IMR-90 (cell line): Measurements from ENCODE around the gene AIRE. TPM values are rescaled to one million over a fixed set of nuclear protein-coding genes. Genes with fewer than 3 reads are reported as not detected.

Source experiments
- ATAC-seq: fragments of 200-7000 bp; cut with Tn5 transposase; 2 replicates; pipeline ENCODE4 v1.9.1; 2020; ENCODE audit warnings: low read depth, mild to moderate bottlenecking, moderate library complexity
- BruUV-seq: library from RNA; stranded (reverse); fragments of 400-500 nt; replicated peaks from 2 replicates; lab custom pipeline; 2021; lab: Mats Ljungman, UMichigan
- CTCF ChIA-PET: fragments of 300-600 bp; formaldehyde crosslinking; extraction: SDS; loops from one replicate; lab custom pipeline; 2021; ENCODE audit warnings: antibody characterized with exemption; lab: Yijun Ruan, JAX
- POLR2A ChIA-PET: fragments of 300-600 bp; sonication (Branson Sonifier 250); formaldehyde crosslinking; loops from one replicate; lab custom pipeline; 2022; ENCODE audit warnings: antibody characterized with exemption; ENCODE audit not compliant: unreplicated experiment; lab: Charles Lee
- DNase-seq: peaks from one replicate; pipeline ENCODE4 v3.0.0; 2013
- H2AFZ ChIP-seq: replicated peaks from 2 replicates; pipeline ENCODE3; 2013; ENCODE audit warnings: low read length, mild to moderate bottlenecking; ENCODE audit not compliant: poor library complexity
- H2AK5ac ChIP-seq: 2 replicates; pipeline ENCODE4 v1.6.1; 2013; ENCODE audit warnings: low read depth, low read length, inconsistent platforms
- H2AK9ac ChIP-seq: replicated peaks from 2 replicates; pipeline ENCODE3; 2013; ENCODE audit warnings: mild to moderate bottlenecking, low read depth, low read length, moderate library complexity; ENCODE audit not compliant: poor library complexity
- H2BK120ac ChIP-seq: 2 replicates; pipeline ENCODE4 v1.6.1; 2013; ENCODE audit warnings: low read depth, low read length, inconsistent platforms
- H2BK15ac ChIP-seq: 3 replicates; pipeline ENCODE4 v1.6.1; 2013; ENCODE audit warnings: low read depth, low read length, inconsistent platforms
- H2BK20ac ChIP-seq: 2 replicates; pipeline ENCODE4 v1.6.1; 2013; ENCODE audit warnings: low read depth, mild to moderate bottlenecking, inconsistent platforms, low read length, moderate library complexity
- H2BK5ac ChIP-seq: 2 replicates; pipeline ENCODE4 v1.6.1; 2013; ENCODE audit warnings: mild to moderate bottlenecking, low read depth, low read length, inconsistent platforms; ENCODE audit not compliant: poor library complexity, severe bottlenecking
- H3K14ac ChIP-seq: replicated peaks from 2 replicates; pipeline ENCODE4 v1.6.1; 2013; ENCODE audit warnings: low read depth, low read length, inconsistent platforms
- H3K18ac ChIP-seq: 2 replicates; pipeline ENCODE4 v1.6.1; 2013; ENCODE audit warnings: low read depth, low read length, control low read depth
- H3K23ac ChIP-seq: 2 replicates; pipeline ENCODE4 v1.6.1; 2013; ENCODE audit warnings: low read depth, low read length, inconsistent platforms
- H3K27ac ChIP-seq: 2 replicates; pipeline ENCODE4 v1.5.1; 2013; ENCODE audit warnings: mild to moderate bottlenecking, control low read depth, low read length; ENCODE audit not compliant: insufficient read depth
- H3K27me3 ChIP-seq: 2 replicates; pipeline ENCODE4 v1.6.1; 2013; ENCODE audit warnings: low read length; ENCODE audit not compliant: control insufficient read depth, insufficient read depth
- H3K36me3 ChIP-seq: 2 replicates; pipeline ENCODE4 v1.6.1; 2013; ENCODE audit warnings: low read length, mixed read lengths; ENCODE audit not compliant: control insufficient read depth, insufficient read depth
- H3K4ac ChIP-seq: 2 replicates; pipeline ENCODE4 v1.6.1; 2013; ENCODE audit warnings: low read depth, low read length, inconsistent platforms
- H3K4me1 ChIP-seq: 2 replicates; pipeline ENCODE4 v1.6.1; 2013; ENCODE audit warnings: low read length, mixed read lengths; ENCODE audit not compliant: control insufficient read depth, insufficient read depth
- H3K4me2 ChIP-seq: 2 replicates; pipeline ENCODE4 v1.6.1; 2013; ENCODE audit warnings: low read depth, mild to moderate bottlenecking, control low read depth, low read length, moderate library complexity
- H3K4me3 ChIP-seq: 2 replicates; pipeline ENCODE4 v1.5.1; 2013; ENCODE audit warnings: low read depth, mild to moderate bottlenecking, control low read depth, low read length, moderate library complexity; ENCODE audit not compliant: insufficient read depth
- H3K56ac ChIP-seq: 2 replicates; pipeline ENCODE4 v1.6.1; 2013; ENCODE audit warnings: low read length, inconsistent platforms; ENCODE audit not compliant: insufficient read depth; ENCODE audit errors: extremely low read depth
- H3K79me1 ChIP-seq, 2 experiments: 2 replicates each; pipeline ENCODE4 v1.6.1; 2013; ENCODE audit warnings: low read length in 2 of 2, inconsistent platforms in 1 of 2, low read depth in 1 of 2
- H3K9ac ChIP-seq: 2 replicates; pipeline ENCODE4 v1.6.1; 2013; ENCODE audit warnings: low read depth, low read length, control low read depth
- H3K9me1 ChIP-seq: 2 replicates; pipeline ENCODE4 v1.6.1; 2013; ENCODE audit warnings: low read length, inconsistent platforms; ENCODE audit not compliant: insufficient read depth
- H3K9me3 ChIP-seq: 2 replicates; pipeline ENCODE4 v1.6.1; 2013; ENCODE audit warnings: low read length; ENCODE audit not compliant: control insufficient read depth, insufficient read depth
- H4K20me1 ChIP-seq: 2 replicates; pipeline ENCODE4 v1.6.1; 2013; ENCODE audit warnings: low read length, inconsistent platforms; ENCODE audit not compliant: insufficient read depth
- H4K5ac ChIP-seq: 2 replicates; pipeline ENCODE4 v1.6.1; 2013; ENCODE audit warnings: mild to moderate bottlenecking, low read depth, low read length, control low read depth
- H4K8ac ChIP-seq, 2 experiments: 2 replicates each; pipeline ENCODE4 v1.6.1; 2013; ENCODE audit warnings: low read depth in 2 of 2, low read length in 2 of 2, control low read depth in 1 of 2, inconsistent platforms in 1 of 2
- H4K91ac ChIP-seq: 2 replicates; pipeline ENCODE4 v1.6.1; 2013; ENCODE audit warnings: low read depth, low read length, inconsistent platforms; ENCODE audit not compliant: insufficient read depth
- BHLHE40 ChIP-seq: fragments of 150-350 bp; IDR thresholded peaks from 2 replicates; pipeline ENCODE4 v1.6.1; 2016; ENCODE audit warnings: mild to moderate bottlenecking, low read depth, low read length
- CEBPB ChIP-seq: IDR thresholded peaks from 2 replicates; pipeline ENCODE4 v1.6.1; 2012; ENCODE audit warnings: low read depth, low read length, improper control_type of control experiment
- CHD1 ChIP-seq: IDR thresholded peaks from 2 replicates; pipeline ENCODE4 v1.6.1; 2012; ENCODE audit warnings: low read depth, low read length, improper control_type of control experiment
- CTCF ChIP-seq: conservative IDR thresholded peaks from 2 replicates; pipeline ENCODE4 v1.5.1; 2012; ENCODE audit warnings: mild to moderate bottlenecking, low read depth, low read length, improper control_type of control experiment
- ELK1 ChIP-seq: fragments of 150-350 bp; IDR thresholded peaks from 2 replicates; pipeline ENCODE4 v1.6.1; 2016; ENCODE audit warnings: low read depth, mild to moderate bottlenecking, low read length, moderate library complexity, borderline replicate concordance
- FOS ChIP-seq: fragments of 150-350 bp; IDR thresholded peaks from 2 replicates; pipeline ENCODE4 v1.6.1; 2016; ENCODE audit warnings: low read depth, low read length
- MAFK ChIP-seq: IDR thresholded peaks from 2 replicates; pipeline ENCODE4 v1.6.1; 2012; ENCODE audit warnings: low read depth, low read length, improper control_type of control experiment
- MAZ ChIP-seq: IDR thresholded peaks from 2 replicates; pipeline ENCODE4 v1.6.1; 2012; ENCODE audit warnings: low read depth, mild to moderate bottlenecking, low read length, improper control_type of control experiment, moderate library complexity, borderline replicate concordance
- MXI1 ChIP-seq: IDR thresholded peaks from 2 replicates; pipeline ENCODE4 v1.6.1; 2012; ENCODE audit warnings: low read depth, mild to moderate bottlenecking, low read length, moderate library complexity, borderline replicate concordance
- NFE2L2 ChIP-seq: fragments of 150-350 bp; IDR thresholded peaks from 2 replicates; pipeline ENCODE4 v1.6.1; 2016; ENCODE audit warnings: low read depth, mild to moderate bottlenecking, low read length
- POLR2A ChIP-seq: IDR thresholded peaks from 2 replicates; pipeline ENCODE4 v1.6.1; 2012; ENCODE audit warnings: mild to moderate bottlenecking, low read depth, low read length
- RAD21 ChIP-seq: IDR thresholded peaks from 2 replicates; pipeline ENCODE4 v1.6.1; 2012; ENCODE audit warnings: low read length, improper control_type of control experiment
- RCOR1 ChIP-seq: IDR thresholded peaks from 2 replicates; pipeline ENCODE4 v1.6.1; 2012; ENCODE audit warnings: mild to moderate bottlenecking, low read length, improper control_type of control experiment; ENCODE audit not compliant: insufficient replicate concordance
- RFX5 ChIP-seq: IDR thresholded peaks from 2 replicates; pipeline ENCODE4 v1.8.0; 2012; ENCODE audit warnings: low read depth, mild to moderate bottlenecking, low read length, moderate library complexity
- SMC3 ChIP-seq: fragments of 150-350 bp; IDR thresholded peaks from 2 replicates; pipeline ENCODE4 v1.6.1; 2016; ENCODE audit warnings: low read depth, mild to moderate bottlenecking, antibody characterized with exemption, low read length, moderate library complexity
- USF2 ChIP-seq: fragments of 150-350 bp; IDR thresholded peaks from 2 replicates; pipeline ENCODE4 v1.6.1; 2017; ENCODE audit warnings: mild to moderate bottlenecking, antibody characterized with exemption, low read length, low read depth
- WGBS, 2 experiments: methylation state at CpG; one replicate each; pipeline versions ENCODE4 v1.1.5 to v1.1.7; 2013; ENCODE audit warnings: missing lambda C conversion rate in 2 of 2; ENCODE audit not compliant: insufficient read length in 1 of 2; ENCODE audit errors: extremely low coverage in 2 of 2; 5-methylcytosine and 5-hydroxymethylcytosine counted together
- dilution Hi-C: fragments of 300-500 bp; cut with HindIII; formaldehyde crosslinking; loops from one replicate; pipeline ENCODE4 v1.14.3; 2018; ENCODE audit warnings: low sequenced_read_pairs; ENCODE audit not compliant: unreplicated experiment
- in situ Hi-C: fragments of 300-500 bp; cut with MboI; formaldehyde crosslinking; loops from 3 replicates; pipeline ENCODE4 v1.14.3; 2019; ENCODE audit warnings: low sequenced_read_pairs, inconsistent platforms, mixed read lengths
- intact Hi-C: fragments of 100-400 bp; cut with micrococcal nuclease; formaldehyde crosslinking; loops from 2 replicates; pipeline ENCODE4 v1.10.0; 2022
- polyA plus RNA-seq, 3 experiments: library from polyadenylated mRNA; depleted of rRNA; stranded (reverse); fragments of >200 nt; gene quantifications; 2 replicates each; pipeline ENCODE4 v1.2.3, GENCODE V29; 2012; ENCODE audit warnings: low replicate concordance in 1 of 3
- total RNA-seq: library from RNA; depleted of rRNA; stranded (reverse); fragments of >200 nt; gene quantifications from 2 replicates; pipeline ENCODE4 v1.2.3, GENCODE V29; 2012

The AIRE gene
- total and polyA plus RNA-seq, 2 of the 4 experiments (the other 2 are of a cell fraction): 0.05 TPM; not detected in 1

GRCh38 chr21:44301141-44301540, 15.5 kb downstream of the AIRE start:
- TF ChIP-seq FOS: no peak
- no peak for TF ChIP-seq NFE2L2
- TF ChIP-seq MXI1: no peak
- TF ChIP-seq SMC3: no peak
- no peak for TF ChIP-seq CEBPB
- no peak for TF ChIP-seq BHLHE40
- TF ChIP-seq RFX5: no peak
- TF ChIP-seq CTCF: no peak
- no peak for TF ChIP-seq POLR2A
- no peak for TF ChIP-seq USF2
- TF ChIP-seq RAD21: no peak
- no peak for TF ChIP-seq CHD1
- TF ChIP-seq RCOR1: no peak
- TF ChIP-seq MAFK: no peak
- TF ChIP-seq MAZ: no peak
- TF ChIP-seq ELK1: no peak
- no peak overlapping the region for H4K5ac ChIP-seq
- no peak overlapping the region; a peak in 1 of 4 replicates for H4K8ac ChIP-seq
- dilution Hi-C loops (no loop called here), intact Hi-C loops (no loop called here), in situ Hi-C loops (no loop called here)
- H3K9ac ChIP-seq: peak overlapping the region; percentile 72
- ChIA-PET POLR2A (no interaction called here), CTCF (interaction anchor here (1.0 kb wide), 1 partner anchor 1018 kb away, joined by 3 read pairs; no protein-coding TSS in a partner anchor)
- peak overlapping the region; percentile 82 for H3K4me3 ChIP-seq
- H3K14ac ChIP-seq: no peak overlapping the region
- H3K27ac ChIP-seq: no peak overlapping the region
- no peaks in the 10 kb centered on the region for H3K9me3 ChIP-seq
- peaks cover 16 to 42% of the 10 kb centered on the region in 2 experiments for H3K79me1 ChIP-seq
- H3K4me1 ChIP-seq: peaks cover 20% of the 10 kb centered on the region
- H3K27me3 ChIP-seq: no peaks in the 10 kb centered on the region
- H2AK5ac ChIP-seq: no peak overlapping the region
- H3K18ac ChIP-seq: no peak overlapping the region
- no peak overlapping the region; the same call in 1 of the 2 replicates for H3K23ac ChIP-seq
- no TSS peak for BruUV-seq
- ATAC-seq (no peak), DNase-seq (no peak)
- H4K20me1 ChIP-seq: peaks cover 54% of the 10 kb centered on the region
- H3K36me3 ChIP-seq: peaks cover 3% of the 10 kb centered on the region; the same call in 1 of the 2 replicates
- WGBS, 2 experiments: 70% methylated on average over 9 of the region's 13 CpGs; no CpG with 5 or more reads in 1 of the 2 experiments
- H3K9me1 ChIP-seq: no peaks in the 10 kb centered on the region
- H2AFZ ChIP-seq: no peak overlapping the region
- no peak overlapping the region for H4K91ac ChIP-seq
- no peak overlapping the region for H2BK15ac ChIP-seq
- H3K4me2 ChIP-seq: peak overlapping the region; percentile 87
- no peak overlapping the region for H2BK120ac ChIP-seq
- H3K4ac ChIP-seq: peak overlapping the region; percentile 28
- H3K56ac ChIP-seq: no peak overlapping the region
- peak overlapping the region; percentile 97 for H2AK9ac ChIP-seq
- no peak overlapping the region for H2BK5ac ChIP-seq
- no peak overlapping the region for H2BK20ac ChIP-seq
